HG03565 (cell line): ENCODE results near the gene IL17REL.

ENCODE experiments used
- ATAC-seq: cut with Tn5 transposase; IDR thresholded peaks from one replicate; pipeline ENCODE4 v1.9.1; 2021; ENCODE audit warnings: mild to moderate bottlenecking, moderate library complexity; ENCODE audit not compliant: unreplicated experiment

IL17REL gene

DNA sequence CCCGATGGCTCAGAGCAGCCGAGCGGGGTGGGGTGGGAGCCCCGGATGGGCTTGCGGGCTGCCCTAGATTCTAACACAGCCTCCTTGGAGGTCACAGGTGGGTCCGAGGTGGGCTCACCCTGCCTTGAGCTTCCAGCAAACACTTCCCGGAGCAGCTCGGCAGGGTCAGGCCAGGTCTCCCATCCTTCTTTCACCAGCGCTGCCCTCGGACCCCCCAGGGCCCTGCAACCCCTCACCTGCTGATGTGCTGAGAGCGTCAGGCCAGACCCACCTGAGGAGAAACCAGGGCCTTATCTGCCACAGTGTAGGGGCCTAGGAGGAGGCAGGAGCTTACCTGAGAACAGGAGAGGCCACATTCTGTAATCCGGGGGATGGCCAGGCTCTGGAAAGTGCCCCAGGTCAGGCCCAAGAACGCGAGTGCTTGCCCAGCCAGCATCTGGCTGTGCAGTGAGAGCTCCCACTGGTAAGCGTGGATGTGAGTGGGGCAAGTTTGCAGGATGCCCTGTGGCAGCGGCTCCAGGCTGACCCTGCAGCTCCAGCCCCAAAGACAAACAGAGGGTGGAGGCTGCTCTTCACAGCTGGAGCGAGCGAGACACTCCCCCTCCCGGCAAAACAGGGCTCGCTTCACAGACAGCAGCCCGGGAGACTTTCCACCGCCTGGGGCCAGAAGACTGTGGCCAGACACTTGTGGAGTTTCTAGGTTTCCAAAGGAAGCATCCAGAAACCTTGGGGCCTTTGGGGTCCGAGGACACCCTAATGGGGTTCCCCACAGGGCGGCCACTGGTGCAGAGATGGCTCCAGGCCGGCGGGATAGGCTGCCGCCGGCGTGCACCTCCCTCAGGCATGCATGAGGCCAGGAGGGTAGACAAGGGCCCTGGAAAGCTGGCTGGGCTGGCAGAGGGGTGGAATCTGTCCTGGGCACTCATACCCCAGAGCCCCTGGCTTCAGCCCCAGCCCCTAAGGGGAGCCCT lies at the start of gene IL17REL:
IL17REL (minus strand) TSS at position 555 of the 971 bp plus-strand sequence; CDS start at position 436, 119 bp downstream.
- no peak for ATAC-seq

DNA sequence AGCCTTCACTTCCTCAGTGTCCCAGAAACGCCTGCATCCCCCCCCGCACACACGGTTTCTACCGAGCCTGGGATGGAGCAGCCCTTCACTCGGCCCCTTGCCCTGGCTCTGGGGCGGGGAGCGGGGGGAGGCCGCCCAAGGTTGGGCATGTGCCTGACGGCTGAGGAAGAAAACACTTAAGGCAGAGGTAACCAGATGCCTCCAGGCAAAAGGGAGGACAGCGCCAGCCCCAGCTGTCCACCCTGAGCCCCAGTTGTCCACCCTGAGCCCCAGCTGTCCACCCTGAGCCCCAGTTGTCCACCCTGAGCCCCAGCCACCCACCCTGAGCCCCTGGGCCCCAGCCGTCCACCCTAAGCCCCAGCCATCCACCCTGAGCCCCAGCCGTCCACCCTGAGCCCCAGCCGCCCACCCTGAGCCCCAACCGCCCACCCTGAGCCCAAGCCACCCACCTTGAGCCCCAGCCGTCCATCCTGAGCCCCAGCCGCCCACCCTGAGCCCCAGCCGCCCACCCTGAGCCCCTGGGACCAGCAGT lies 49.3 kb upstream of the IL17REL start:
- ATAC-seq: no peak

DNA sequence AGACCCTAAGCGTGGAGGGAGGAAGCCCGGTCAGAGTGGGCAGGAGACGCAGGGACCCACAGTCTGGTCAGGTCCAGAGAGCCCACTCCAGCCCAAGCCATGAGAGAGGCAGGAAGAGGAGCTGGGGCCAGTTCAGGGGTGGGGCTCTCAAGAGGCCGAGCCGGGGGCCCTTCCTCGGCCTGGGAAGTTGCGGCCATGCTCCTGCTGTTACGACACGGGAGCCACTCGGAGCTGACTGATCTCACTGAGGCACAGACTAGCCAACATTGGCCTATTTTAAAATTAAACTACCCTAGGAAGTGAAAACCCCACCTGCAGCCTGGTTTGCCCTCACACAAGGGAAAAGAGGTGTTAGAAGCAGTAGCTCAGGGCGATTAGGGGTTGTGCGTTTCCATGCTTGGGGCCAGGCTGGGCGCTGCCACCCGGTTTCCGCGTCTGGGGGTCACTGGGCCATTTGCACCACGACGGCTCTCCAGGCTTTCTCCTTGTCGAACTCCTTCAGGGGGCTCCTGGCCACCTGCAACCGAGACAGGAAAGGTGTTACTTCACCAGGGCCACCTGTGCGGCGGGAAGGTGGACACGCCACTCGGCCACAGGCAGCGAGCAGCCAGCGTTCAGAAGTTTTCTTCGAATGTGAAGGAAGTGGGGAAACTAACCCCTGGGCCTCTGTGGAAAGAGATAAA lies 48.7 kb upstream of the IL17REL start:
- no peak for ATAC-seq

DNA sequence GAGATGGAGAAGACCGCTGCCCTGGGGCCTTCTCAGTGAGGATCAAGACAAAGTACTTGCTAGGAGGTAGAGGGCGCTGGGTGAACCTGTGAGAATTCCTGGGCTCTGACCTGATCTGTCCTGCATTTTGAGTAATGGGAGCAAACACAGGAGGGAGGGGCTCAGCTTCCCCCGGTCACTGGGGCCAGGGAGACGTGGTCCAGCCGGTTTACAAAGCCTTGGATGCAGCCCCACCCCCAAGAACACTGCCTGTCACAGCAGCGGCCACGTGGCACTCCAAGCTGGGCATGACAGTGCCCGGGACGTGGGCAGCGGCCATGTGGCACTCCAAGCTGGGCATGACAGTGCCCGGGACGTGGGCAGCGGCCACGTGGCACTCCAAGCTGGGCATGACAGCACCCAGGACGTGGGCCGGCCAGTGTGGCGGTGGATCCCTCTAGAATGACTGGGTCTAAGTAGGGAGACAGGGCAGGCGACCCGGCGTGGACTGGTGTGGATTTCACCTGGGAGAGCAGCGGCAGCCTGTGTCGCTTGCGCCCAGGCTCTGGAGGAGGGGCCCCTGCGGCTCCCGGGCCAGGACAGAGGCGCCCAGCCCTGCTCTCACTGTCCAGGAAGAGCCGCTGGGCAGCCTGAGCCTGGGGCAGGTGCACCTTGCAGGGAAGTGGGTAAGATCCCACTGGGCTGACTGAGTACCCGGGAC lies 48.0 kb upstream of the IL17REL start:
- no peak for ATAC-seq

DNA sequence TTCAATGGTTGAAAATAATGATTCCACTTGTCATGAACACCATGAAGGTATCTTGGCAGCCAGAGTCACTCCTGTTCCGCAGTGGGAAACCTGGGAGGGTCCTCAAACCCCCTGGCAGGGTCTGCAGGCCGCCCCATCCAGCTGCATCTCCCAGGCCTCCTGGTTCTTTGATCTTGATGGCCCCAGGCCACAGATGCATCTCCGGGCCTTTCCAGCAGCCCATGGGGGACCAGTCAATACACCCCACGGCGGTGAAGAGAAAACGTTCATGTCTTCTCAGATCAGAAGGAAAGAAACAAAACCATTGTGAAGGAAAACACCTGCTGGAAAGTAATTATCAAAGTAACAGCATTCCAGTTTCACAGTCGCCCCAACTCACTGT lies 47.3 kb upstream of the IL17REL start:
- ATAC-seq: no peak

DNA sequence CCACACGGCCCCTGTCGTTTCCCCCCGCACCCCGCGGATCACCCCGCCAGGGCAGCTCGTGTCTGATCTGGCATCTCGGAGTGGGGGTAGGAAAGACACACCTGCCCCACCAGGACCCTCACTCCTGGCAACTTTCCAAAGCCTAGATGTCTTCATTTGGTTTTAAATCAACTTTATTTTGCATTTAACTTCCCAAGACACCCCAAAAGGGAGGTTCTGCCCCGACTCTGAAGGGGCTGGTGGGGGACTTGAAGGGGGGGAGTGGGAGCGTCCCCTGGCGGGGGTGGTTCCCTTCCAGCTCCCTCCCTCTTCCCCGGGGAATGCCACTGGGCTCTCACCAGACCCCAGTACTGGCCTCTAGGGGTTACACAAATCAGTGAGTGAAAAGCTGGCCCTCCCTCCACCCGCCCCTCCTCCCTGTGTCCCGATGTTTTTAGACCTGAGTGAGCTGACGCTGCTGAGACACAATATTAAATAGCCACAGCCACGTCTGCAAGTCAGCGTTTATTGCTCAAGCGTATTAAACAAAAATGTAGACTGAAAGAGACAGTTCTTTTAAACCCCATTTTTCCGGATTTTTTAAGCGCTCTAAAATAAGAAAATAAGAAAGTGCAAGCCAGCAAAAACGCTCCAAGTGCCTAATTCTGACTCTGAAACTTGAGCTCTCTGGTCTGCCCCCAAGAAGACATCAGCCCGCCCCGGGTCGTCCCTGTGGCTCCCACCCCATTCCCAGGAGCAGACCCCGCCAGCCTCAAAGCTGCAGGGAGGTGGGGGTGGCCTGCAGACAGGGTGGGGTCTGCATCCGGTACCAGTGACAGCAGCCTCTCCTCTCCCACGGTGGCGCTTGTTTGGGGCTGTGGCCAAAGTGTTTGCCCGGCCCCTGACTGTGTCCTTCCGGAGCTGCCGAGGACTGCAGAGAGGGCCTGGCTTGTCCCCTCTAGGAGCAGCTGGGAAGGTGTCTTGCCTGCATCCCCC lies 46.6 kb upstream of the IL17REL start:
- ATAC-seq: no peak

DNA sequence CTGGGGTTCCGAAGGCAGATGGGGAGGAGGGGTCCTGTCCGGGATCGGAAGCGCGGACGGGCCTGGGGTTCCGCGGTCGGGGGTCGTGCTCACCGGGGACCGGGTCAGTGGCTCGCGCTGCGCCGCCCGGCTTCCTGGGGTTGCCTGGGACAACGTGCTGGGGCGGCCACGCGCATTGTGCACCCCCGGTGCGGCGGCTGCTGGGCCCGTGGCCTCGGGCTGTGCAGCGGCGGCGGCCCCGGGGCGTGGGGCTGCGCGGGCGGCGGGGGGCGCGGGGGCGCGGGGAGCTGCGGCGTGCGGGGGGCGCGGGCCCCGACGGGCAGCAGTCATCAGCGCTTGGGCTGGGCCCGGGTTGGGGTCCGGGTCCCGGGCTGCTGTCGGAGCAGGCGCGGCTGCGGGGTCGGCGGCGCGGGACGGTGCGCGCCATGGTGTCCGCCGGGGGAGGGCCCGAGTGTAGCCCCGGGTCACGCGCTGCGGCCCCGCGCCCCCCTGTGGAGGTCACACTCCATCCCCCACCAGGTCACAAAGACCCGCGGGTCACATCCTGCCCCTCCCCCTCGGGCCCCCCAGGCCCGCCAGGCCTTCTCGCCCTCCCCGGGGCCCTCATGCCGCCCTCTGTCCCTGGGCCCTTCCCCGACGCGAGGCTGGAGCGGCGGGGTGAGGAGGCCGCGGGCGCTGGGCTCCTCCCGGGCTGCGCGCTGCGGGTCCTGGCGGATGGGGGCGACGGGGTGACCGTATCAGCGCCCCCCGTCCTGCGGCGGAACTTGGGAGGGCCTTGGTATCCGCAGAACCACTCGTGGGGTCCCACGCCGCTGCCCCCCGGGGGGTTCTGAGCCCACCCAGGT lies 45.7 kb upstream of the IL17REL start, which contains the start of gene TTLL8:
TTLL8 (minus strand) TSS at position 238 of the 845 bp plus-strand sequence.
- no peak for ATAC-seq

DNA sequence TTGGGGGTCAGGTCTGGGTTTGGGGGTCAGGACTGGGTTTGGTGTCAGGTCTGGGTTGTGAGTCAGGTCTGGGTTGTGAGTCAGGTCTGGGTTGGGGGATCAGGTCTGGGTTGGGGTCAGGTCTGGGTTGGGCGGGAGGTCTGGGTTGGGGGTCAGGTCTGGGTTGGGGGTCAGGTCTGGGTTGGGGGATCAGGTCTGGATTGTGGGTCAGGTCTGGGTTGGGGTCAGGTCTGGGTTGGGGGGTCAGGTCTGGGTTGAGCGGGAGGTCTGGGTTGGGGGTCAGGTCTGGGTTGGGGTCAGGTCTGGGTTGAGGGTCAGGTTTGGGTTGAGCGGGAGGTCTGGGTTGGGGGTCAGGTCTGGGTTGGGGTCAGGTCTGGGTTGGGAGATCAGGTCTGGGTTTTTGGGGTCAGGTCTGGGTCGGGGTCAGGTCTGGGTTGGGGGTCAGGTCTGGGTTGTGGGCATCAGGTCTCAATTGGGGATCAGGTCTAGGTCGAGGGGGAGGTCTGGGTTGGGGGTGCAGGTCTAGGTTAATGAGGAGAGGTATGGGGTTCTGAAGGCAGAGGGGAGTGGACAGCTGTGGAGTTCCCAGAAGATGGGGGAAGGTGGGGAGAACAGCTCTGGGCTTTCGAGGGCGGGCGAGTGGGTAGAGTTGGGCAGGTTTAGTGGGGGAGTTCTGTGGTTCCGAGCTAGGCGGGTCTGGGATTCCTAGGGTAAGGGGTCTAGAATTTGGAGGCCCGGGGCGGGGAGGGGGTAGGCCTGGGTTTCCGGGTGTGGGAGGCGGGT lies 44.9 kb upstream of the IL17REL start:
- no peak for ATAC-seq

DNA sequence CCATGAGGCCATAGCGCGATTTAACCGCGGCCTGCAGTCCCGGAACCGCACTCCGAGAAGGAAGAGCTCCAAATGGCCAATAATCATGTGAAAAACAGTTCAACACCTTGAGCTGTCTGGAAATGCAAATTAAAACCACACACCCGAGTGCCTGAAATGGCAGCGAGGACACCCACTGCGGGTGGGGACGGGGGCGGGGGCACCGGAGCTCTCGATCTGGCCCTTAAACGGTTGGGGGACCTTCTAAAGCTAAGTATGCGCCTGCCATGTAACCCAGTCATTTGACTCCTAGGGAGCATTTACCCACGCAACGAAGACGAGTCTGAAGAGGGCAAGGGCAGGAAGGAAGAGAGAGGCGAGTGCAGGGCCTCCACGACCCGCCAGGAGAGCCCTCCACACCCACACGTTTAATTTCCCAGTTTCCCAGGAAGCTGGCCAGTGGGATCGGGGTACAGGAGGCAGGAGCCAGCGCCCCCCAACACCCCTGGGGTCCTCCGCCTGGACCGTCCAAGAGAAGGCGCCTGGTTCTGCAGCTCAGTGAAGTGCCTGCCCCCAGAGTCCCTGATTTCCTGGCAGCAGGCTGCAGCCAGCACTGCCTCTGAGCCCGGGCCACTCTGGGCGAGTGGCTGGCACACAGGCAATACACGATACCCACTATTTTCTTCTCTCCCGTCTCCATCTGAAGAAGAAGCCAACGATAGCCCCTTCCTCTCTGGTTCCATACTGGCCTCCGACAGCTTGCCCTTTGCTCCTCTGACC lies 43.8 kb upstream of the IL17REL start:
- no peak for ATAC-seq

DNA sequence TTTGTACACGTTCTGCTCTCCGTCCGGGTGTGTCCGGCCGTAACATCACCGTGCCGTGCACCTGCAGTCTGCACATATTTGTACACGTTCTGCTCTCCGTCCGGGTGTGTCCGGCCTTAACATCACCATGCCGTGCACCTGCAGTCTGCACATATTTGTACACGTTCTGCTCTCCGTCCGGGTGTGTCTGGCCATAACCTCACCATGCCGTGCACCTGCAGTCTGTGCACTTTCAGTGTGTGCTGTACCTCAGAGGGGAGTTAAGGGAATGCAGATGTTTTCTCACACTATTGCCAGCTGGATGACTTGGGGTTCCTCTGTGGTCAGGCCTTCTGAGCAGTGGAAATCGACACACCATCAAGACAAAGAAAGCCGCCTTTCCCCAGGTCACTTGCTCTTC lies 41.3 kb upstream of the IL17REL start:
- ATAC-seq: no peak

DNA sequence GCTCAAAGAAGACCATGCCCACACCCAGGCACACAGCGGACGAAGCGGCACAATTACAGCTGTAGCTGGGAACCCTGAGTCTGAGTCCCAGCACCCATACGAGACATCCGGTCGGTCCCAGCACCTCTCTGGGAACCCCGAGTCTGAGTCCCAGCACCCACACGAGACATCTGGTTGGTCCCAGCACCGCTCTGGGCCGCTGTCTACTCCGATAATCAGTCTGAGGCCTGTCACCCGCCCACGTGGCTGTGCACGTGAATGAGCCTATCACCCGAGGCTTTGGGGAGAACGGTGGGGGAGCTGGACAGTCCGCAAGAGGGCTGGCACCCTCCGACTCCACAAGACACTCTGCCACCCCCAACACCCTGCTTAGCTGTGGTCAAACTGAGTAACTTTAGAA lies 39.4 kb upstream of the IL17REL start:
- no peak for ATAC-seq

DNA sequence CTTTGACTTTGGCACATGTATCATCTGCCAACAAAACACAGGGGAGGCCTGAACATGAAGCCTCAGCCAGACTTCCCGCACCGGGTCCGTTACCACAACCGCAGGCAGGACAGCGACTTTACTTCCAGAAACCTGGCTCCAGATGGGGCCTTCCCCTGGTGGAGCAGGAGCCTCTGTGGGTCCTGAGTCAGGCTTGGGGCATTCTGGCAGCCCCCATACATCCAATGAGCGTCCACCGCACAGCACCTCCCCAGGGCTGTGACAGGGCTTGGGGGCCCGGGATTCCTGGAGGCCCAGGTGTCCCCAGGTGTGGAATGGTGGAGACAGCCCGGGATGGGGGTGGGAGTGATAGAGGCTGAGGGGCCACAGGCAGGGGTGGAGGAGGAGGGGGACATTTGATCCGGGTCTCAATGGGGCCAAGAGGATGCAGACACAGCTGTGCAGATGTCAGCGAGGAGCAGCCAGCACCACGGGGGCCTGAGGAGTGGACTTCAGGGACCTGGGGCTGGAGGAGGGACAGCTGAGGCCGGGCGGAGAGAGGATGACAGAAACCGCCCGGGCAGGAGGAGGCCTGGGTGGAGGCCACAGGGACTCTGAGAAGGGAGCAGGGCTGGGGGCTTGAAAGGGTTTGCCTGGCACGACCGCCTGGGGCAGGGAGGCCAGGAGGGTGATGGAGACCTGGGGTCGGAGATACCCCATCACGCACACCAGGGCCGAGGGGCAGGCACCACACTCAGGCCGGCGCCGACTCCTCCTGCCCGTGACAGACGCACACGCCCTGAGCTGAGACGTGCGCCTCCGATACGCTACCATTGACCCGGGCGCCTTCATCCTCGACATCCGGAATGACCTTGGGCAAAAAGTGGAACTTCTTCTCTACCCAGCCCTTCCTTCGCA lies 37.0 kb upstream of the IL17REL start:
- ATAC-seq: no peak

DNA sequence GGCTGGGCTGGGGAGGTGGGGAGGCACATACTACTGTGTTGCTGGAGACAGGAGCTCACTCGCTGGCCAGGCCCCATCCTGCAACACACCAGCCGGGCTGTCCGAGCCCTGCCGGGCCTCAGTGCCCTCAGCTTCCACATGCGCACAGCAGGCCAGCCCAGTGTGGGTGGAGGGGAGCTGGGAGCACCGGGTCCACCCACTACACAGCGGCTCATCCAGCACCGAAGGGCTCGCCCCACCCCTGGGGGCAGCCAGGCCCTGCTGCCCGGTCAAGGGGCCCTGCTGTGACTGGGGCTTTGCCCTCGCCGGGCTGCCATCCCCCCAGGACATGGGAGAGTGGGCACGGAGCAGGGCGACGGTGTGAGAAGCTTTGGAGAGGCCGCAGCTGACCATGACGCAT lies 36.3 kb upstream of the IL17REL start:
- no peak for ATAC-seq

DNA sequence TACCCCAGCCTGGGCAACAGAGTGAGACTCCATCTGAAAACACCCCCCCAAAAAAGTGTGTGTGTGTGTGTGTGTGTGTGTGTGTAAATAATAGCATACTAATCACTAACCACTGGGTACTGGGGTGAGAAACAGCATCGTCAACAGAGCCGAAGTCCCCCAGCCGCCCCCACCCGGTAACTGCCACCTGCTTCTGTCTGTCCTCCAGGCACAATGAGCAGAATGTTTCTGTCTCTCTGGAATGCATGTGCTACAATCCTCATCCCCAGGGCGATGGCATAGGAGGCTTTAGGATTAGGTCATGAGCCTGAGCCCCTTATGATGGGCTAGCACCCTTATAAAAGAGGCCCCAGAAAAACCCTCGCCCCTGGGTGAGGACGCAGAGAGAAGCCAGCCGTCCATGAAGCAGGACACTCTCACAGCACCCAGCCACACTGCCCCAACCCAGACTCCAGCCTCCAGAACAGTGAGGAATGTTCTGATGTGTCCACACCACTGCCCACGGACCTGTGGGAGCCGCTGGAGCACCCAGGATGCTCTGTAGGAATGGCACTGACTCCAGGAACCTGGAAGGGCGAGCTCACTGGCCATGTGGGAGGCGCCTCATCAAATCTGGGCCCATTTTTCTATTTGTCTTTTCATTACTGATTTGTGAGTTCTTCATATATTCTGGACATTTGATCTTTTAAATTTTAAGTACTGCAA lies 35.6 kb upstream of the IL17REL start:
- ATAC-seq: no peak

DNA sequence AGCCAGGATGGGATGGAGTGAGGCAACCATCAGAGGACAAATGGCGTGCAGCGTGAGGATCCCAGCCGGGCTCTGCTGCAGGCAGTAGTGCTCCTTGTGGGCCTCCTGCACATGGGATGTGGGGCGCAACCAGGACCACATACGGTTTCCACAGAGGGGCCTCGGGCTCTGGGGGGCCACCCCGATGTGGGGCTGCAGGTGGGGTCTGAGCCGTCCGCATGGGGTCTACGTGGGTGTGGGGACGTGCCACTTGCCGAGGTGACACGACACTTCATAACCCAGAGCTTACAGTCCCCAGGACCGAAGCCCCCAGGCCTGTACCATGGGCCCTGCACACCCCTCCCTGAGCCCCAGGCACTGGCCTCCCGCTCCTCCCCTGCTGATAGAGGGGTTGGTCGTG lies 34.8 kb upstream of the IL17REL start:
- ATAC-seq: no peak
